GM23248 (cell line): Measurements from ENCODE around the gene LYPD6B. TPM values are rescaled to one million over a fixed set of nuclear protein-coding genes. Genes with fewer than 3 reads are reported as not detected.
A peak's percentile ranks its signal among the peaks of the same experiment; 100 is the strongest.

ENCODE experiments used
- DNase-seq: peaks from one replicate; pipeline ENCODE4 v3.0.0-alpha.2; 2015
- H2AFZ ChIP-seq: fragments of 200-600 bp; sonication (generic); 2 replicates; pipeline ENCODE4 v1.6.1; 2016; ENCODE audit warnings: antibody characterized with exemption
- H3F3A ChIP-seq: fragments of 200-600 bp; sonication (generic); 2 replicates; pipeline ENCODE4 v1.6.1; 2016; ENCODE audit warnings: mild to moderate bottlenecking, antibody characterized with exemption, mixed run types; ENCODE audit not compliant: insufficient read depth
- H3K27ac ChIP-seq: fragments of 200-600 bp; sonication (generic); 2 replicates; pipeline ENCODE4 v1.5.1; 2016; ENCODE audit warnings: mild to moderate bottlenecking
- H3K27me3 ChIP-seq: fragments of 200-600 bp; sonication (generic); replicated peaks from 2 replicates; pipeline ENCODE4 v1.6.1; 2016; ENCODE audit warnings: mild to moderate bottlenecking; ENCODE audit not compliant: insufficient read depth
- H3K36me3 ChIP-seq: fragments of 200-600 bp; sonication (generic); 2 replicates; pipeline ENCODE4 v1.6.1; 2016; ENCODE audit warnings: low read depth, mild to moderate bottlenecking
- H3K4me1 ChIP-seq: fragments of 200-600 bp; sonication (generic); 2 replicates; pipeline ENCODE4 v1.6.1; 2016; ENCODE audit warnings: mild to moderate bottlenecking; ENCODE audit not compliant: insufficient read depth
- H3K4me2 ChIP-seq: fragments of 200-600 bp; sonication (generic); one replicate; pipeline ENCODE4 v1.6.1; 2016; ENCODE audit warnings: mild to moderate bottlenecking; ENCODE audit not compliant: unreplicated experiment
- H3K4me3 ChIP-seq: fragments of 200-600 bp; sonication (generic); 2 replicates; pipeline ENCODE4 v1.5.1; 2016; ENCODE audit warnings: mild to moderate bottlenecking
- H3K79me2 ChIP-seq: fragments of 200-600 bp; sonication (generic); 2 replicates; pipeline ENCODE4 v1.6.1; 2016; ENCODE audit warnings: mild to moderate bottlenecking; ENCODE audit not compliant: insufficient read depth
- H3K9ac ChIP-seq: fragments of 200-600 bp; sonication (generic); 2 replicates; pipeline ENCODE4 v1.6.1; 2016; ENCODE audit warnings: mild to moderate bottlenecking
- H3K9me2 ChIP-seq: fragments of 200-600 bp; sonication (generic); 2 replicates; pipeline ENCODE4 v1.6.1; 2016; ENCODE audit warnings: mixed run types, mild to moderate bottlenecking, moderate library complexity; ENCODE audit not compliant: insufficient read depth
- H3K9me3 ChIP-seq: fragments of 200-600 bp; sonication (generic); one replicate; pipeline ENCODE4 v1.6.1; 2017; ENCODE audit warnings: low read depth
- H4K20me1 ChIP-seq: fragments of 200-600 bp; sonication (generic); 2 replicates; pipeline ENCODE4 v1.6.0; 2016; ENCODE audit not compliant: insufficient read depth
- EZH2 ChIP-seq: fragments of 200-600 bp; sonication (generic); IDR thresholded peaks from 2 replicates; pipeline ENCODE4 v1.6.1; 2018; ENCODE audit warnings: antibody characterized with exemption, mild to moderate bottlenecking; ENCODE audit not compliant: insufficient read depth, poor library complexity, severe bottlenecking
- EZH2phosphoT487 ChIP-seq: fragments of 200-600 bp; sonication (generic); IDR thresholded peaks from 2 replicates; pipeline ENCODE4 v1.6.1; 2018; ENCODE audit warnings: antibody characterized with exemption, moderate library complexity, mild to moderate bottlenecking, low read depth; ENCODE audit not compliant: insufficient read depth
- WGBS, 2 experiments: methylation state at CpG; one replicate each; pipeline ENCODE4 v1.1.6; 2015 to 2017; ENCODE audit warnings: low lambda C conversion rate in 2 of 2, low coverage in 1 of 2; ENCODE audit errors: missing lambda C conversion rate in 2 of 2; 5-methylcytosine and 5-hydroxymethylcytosine counted together
- in situ Hi-C: fragments of 300-500 bp; cut with MboI; formaldehyde crosslinking; loops from 2 replicates; pipeline ENCODE4 v1.15.0; 2020
- polyA plus RNA-seq: library from polyadenylated mRNA; unstranded; fragments of >200 nt; fragmentation: Nextera tagmentation; extraction: Ambion mirVana; gene quantifications from 2 replicates; pipeline ENCODE4 v1.2.1, GENCODE V29; 2016
- total RNA-seq: library from RNA; depleted of rRNA; stranded (reverse); fragments of >200 nt; shearing (Covaris generic); gene quantifications from 2 replicates; pipeline ENCODE4 v1.2.3, GENCODE V29; 2014

Gene LYPD6B
- total and polyA plus RNA-seq, 2 experiments from 2014 or later: 3.9 to 11.4 TPM

DNA sequence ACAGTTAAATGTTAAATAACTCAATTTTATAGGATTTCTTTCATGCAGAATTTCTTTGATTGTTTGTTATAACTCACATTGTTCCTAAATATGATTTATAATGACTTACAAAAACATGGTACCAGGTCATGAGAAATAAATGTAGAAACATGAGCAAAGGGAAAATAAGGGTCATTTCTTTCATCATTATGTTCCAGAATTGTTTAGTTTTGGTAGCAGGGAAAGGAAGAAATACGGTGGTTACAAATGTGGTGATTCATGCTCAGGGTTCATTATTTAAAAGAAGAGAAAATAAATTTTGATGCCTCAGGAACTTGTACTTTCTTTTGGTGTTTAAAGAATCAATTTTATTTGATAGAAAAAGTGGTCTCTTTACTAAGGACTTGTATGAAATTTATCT, 4.4 kb downstream of the LYPD6B start:
- H3K4me3 ChIP-seq: no peak overlapping the region
- H3K27me3 ChIP-seq: peaks cover 5% of the 10 kb centered on the region
- WGBS, 2 experiments: 9 to 24% methylated on average over 1 of the region's 1 CpG
- no peaks in the 10 kb centered on the region for H4K20me1 ChIP-seq
- in situ Hi-C loops: no loop called here
- H3K79me2 ChIP-seq: no peaks in the 10 kb centered on the region
- H3K4me2 ChIP-seq: no peak overlapping the region
- no peak overlapping the region for H3K9ac ChIP-seq
- peak; percentile 32 for DNase-seq
- no peak overlapping the region for H3K27ac ChIP-seq
- H3K4me1 ChIP-seq: 0 out of 2 replicates have a peak, but pooled peaks cover 3% of the 10 kb centered on the region
- no peaks in the 10 kb centered on the region for H3K9me3 ChIP-seq
- H2AFZ ChIP-seq: no peak overlapping the region
- no peaks in the 10 kb centered on the region for H3K36me3 ChIP-seq
- TF ChIP-seq EZH2phosphoT487 (no peak), EZH2 (no peak)
- H3F3A ChIP-seq: no peaks in the 10 kb centered on the region
- no peaks in the 10 kb centered on the region for H3K9me2 ChIP-seq

GRCh38 chr2:149044500-149044899, 6.0 kb downstream of the LYPD6B start:
- Histone ChIP-seq H2AFZ (no peak overlapping the region), H3K4me2 (no peak overlapping the region), H3K4me3 (no peak overlapping the region), H3K4me1 (peaks cover 11% of the 10 kb centered on the region), H3K27ac (no peak overlapping the region), H3K9ac (no peak overlapping the region), H3K27me3 (no peaks in the 10 kb centered on the region), H3F3A (peaks cover 3% of the 10 kb centered on the region; the same call in 1 of the 2 replicates), H3K36me3 (no peaks in the 10 kb centered on the region), H3K9me2 (no peaks in the 10 kb centered on the region), H4K20me1 (no peaks in the 10 kb centered on the region), H3K9me3 (no peaks in the 10 kb centered on the region), H3K79me2 (no peaks in the 10 kb centered on the region)
- TF ChIP-seq EZH2 (no peak), EZH2phosphoT487 (no peak)
- DNase-seq: no peak
- 71 to 86% methylated on average over 1 of the region's 1 CpG for WGBS, 2 experiments
- in situ Hi-C loops: no loop called here

GRCh38 chr2:149047118-149047517, 8.6 kb downstream of the LYPD6B start:
- Histone ChIP-seq H3K4me2 (no peak overlapping the region), H3K27ac (no peak overlapping the region), H3K9ac (no peak overlapping the region), H3K79me2 (no peaks in the 10 kb centered on the region), H3K27me3 (no peaks in the 10 kb centered on the region), H2AFZ (no peak overlapping the region), H4K20me1 (no peaks in the 10 kb centered on the region), H3K36me3 (no peaks in the 10 kb centered on the region), H3K9me2 (no peaks in the 10 kb centered on the region), H3K9me3 (no peaks in the 10 kb centered on the region), H3K4me1 (peaks cover 21% of the 10 kb centered on the region), H3F3A (peaks cover 13% of the 10 kb centered on the region; the same call in 1 of the 2 replicates), H3K4me3 (no peak overlapping the region)
- no peak for DNase-seq
- TF ChIP-seq EZH2: no peak
- no peak for TF ChIP-seq EZH2phosphoT487
- in situ Hi-C loops: no loop called here
- 57 to 58% methylated on average over 2 of the region's 2 CpGs for WGBS, 2 experiments

- Histone ChIP-seq H4K20me1 (no peaks in the 10 kb centered on the region), H3K4me2 (peak overlapping the region; percentile 27), H3K9ac (peak overlapping the region; percentile 33), H3K36me3 (no peaks in the 10 kb centered on the region), H3K9me2 (no peaks in the 10 kb centered on the region), H2AFZ (no peak overlapping the region), H3K4me3 (no peak overlapping the region), H3K27me3 (no peaks in the 10 kb centered on the region), H3K9me3 (no peaks in the 10 kb centered on the region), H3F3A (peaks cover 13% of the 10 kb centered on the region; the same call in 1 of the 2 replicates), H3K79me2 (no peaks in the 10 kb centered on the region), H3K27ac (peak overlapping the region; percentile 72), H3K4me1 (peaks cover 21% of the 10 kb centered on the region)
- in situ Hi-C loops: no loop called here
- TF ChIP-seq EZH2 (no peak), EZH2phosphoT487 (no peak)
- peak; percentile 74 for DNase-seq
- WGBS, 2 experiments: 55 to 68% methylated on average over 2 of the region's 2 CpGs
These were observed 10.6 kb downstream of the LYPD6B start for GRCh38 chr2:149049142-149049541.

DNA sequence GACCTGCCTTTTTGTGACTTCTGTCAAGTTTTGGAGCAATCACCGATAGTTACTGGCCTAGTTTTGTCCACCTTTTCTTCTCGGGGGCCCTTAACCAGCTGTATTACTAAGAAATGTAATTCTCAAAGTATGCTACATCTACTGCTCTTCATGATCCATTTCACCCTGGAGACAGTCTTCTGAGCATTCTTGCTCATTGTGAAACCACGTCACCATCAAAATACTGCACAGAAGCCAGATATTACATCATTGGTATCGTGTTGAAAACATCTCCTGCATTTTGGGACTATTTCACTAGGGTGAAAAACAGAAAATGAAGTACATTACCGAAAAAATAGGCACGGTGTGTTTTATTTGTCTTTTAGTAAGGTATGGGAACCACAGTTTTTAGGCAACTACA, 11.7 kb downstream of the LYPD6B start:
- Histone ChIP-seq H3K9ac (peak overlapping the region; percentile 42), H3K9me3 (no peaks in the 10 kb centered on the region), H3K27me3 (no peaks in the 10 kb centered on the region), H3K27ac (peak overlapping the region; percentile 72), H4K20me1 (no peaks in the 10 kb centered on the region), H3K4me1 (peaks cover 21% of the 10 kb centered on the region), H3K36me3 (no peaks in the 10 kb centered on the region), H2AFZ (peak overlapping the region; percentile 56), H3K4me3 (no peak overlapping the region), H3F3A (peaks cover 13% of the 10 kb centered on the region; the same call in 1 of the 2 replicates), H3K9me2 (no peaks in the 10 kb centered on the region), H3K79me2 (no peaks in the 10 kb centered on the region), H3K4me2 (no peak overlapping the region)
- WGBS, 2 experiments: 28 to 32% methylated on average over 6 of the region's 6 CpGs
- DNase-seq: peak; percentile 90
- in situ Hi-C loops: no loop called here
- TF ChIP-seq EZH2 (no peak), EZH2phosphoT487 (no peak)
